Measurements from ENCODE around the gene SIN3B. TPM values are rescaled to one million over a fixed set of nuclear protein-coding genes. Genes with fewer than 3 reads are reported as not detected.

The SIN3B gene
- total and polyA plus RNA-seq, 12 donors: 13.9 to 37.7 (median 24.8) TPM

DNA sequence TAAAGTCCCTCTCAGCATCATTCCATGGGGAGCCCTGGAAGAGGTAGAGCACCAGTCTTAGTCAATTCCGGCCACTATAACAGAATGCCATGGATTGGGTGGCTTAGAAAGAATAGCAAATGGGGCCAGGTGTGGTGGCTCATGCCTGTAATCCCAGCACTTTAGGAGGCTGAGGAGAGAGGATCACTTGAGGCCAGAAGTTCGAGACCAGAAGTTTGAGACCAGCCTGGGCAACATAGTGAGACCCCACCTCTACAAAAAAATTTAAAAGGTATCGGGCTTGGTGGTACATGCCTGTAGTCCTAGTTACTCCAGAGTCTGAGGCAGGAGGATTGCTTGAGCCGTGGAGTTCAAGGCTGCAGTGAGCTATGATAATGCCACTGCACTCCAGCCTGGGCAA lies 25.0 kb upstream of the SIN3B start:
- TF ChIP-seq, protein P1, sequence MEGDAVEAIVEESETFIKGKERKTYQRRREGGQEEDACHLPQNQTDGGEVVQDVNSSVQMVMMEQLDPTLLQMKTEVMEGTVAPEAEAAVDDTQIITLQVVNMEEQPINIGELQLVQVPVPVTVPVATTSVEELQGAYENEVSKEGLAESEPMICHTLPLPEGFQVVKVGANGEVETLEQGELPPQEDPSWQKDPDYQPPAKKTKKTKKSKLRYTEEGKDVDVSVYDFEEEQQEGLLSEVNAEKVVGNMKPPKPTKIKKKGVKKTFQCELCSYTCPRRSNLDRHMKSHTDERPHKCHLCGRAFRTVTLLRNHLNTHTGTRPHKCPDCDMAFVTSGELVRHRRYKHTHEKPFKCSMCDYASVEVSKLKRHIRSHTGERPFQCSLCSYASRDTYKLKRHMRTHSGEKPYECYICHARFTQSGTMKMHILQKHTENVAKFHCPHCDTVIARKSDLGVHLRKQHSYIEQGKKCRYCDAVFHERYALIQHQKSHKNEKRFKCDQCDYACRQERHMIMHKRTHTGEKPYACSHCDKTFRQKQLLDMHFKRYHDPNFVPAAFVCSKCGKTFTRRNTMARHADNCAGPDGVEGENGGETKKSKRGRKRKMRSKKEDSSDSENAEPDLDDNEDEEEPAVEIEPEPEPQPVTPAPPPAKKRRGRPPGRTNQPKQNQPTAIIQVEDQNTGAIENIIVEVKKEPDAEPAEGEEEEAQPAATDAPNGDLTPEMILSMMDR (IDR thresholded peaks at IDR 0.05): no peak
- H3K36me3 ChIP-seq: no peaks in the 10 kb centered on the region
- H3K4me1 ChIP-seq: peaks cover 0 to 17% (median 0%) of the 10 kb centered on the region in 9 donors
- H3K4me3 ChIP-seq: no peak overlapping the region
- 86 to 88% methylated on average over 4 of the region's 4 CpGs for whole genome bisulfite sequencing, 2 donors
- no peaks in the 10 kb centered on the region for H3K27me3 ChIP-seq
- DNase-seq (no peak), ATAC-seq (no peak)
- intact Hi-C loops (cut with DNase I): no loop called here
- no peak overlapping the region for H3K27ac ChIP-seq
- H3K9me3 ChIP-seq: no peaks in the 10 kb centered on the region

DNA sequence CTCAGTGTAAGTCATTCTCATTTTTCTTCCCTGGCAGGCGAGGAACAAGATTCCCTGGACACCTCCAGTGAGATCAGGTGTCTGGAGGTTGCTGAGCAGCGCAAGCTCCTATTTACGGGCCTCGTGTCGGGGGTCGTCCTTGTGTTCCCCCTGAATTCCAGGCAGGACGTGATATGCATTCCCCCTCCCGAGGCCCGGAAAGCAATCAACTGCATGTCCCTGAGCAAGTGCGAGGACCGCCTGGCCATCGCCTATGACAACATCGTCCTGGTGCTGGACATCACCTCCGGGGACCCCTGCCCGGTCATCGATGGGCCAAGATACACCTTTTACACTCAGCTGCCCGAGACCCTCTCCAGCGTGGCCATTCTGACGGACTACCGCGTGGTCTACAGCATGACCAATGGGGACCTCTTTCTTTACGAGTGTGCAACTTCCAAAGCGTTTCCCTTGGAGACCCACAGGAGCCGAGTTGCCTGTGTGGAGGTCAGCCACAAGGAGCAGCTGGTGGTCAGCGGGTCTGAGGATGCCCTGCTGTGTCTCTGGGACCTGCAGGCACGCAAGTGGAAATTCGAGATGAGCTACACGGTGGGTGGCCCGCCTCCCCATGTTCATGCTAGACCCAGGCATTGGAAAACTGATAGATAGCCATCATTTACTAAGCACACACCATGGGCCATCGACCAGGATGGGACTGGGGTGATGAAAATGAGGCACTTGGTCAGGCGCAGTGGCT lies 21.5 kb upstream of the SIN3B start:
- 87 to 88% methylated on average over 31 of the region's 31 CpGs for WGBS, 2 donors
- Histone ChIP-seq H3K27ac (no peak overlapping the region), H3K9me3 (peaks cover 0 to 6% (median 0%) of the 10 kb centered on the region in 11 donors), H3K4me1 (peaks cover 0 to 6% (median 0%) of the 10 kb centered on the region in 9 donors), H3K36me3 (no peaks in the 10 kb centered on the region), H3K4me3 (no peak overlapping the region), H3K27me3 (no peaks in the 10 kb centered on the region)
- intact Hi-C loops (cut with DNase I): no loop called here
- TF ChIP-seq, protein P1 (IDR thresholded peaks at IDR 0.05): no peak
- ATAC-seq (no peak), DNase-seq (no peak)

DNA sequence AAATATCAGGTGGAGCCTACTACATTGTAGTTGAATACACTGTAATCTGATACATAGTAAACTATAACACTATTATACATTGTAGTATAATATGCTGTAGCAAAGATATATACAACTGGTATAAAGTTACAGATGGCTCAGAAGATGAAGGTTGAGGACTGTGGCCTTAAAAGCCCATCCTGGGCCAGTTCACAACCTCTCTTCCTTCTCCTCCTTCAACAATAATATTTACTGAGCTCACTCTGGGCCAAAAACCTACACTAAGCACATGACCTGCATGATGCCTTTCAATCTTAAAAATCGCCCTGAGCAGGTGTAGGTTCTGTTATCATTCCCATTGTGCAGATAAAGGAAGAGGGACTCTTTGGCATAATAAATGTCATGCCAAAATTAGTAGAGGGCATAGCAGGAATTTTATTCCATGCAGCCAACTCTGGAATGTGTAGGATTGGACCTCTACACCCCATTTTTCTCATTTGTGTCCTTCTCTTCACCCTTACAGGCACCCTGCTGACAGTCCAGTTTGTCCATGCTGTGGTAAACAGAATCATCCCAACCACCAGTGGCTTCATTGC lies 14.6 kb upstream of the SIN3B start:
- Histone ChIP-seq H3K9me3 (peaks cover 0 to 46% (median 30%) of the 10 kb centered on the region in 11 donors), H3K27me3 (no peaks in the 10 kb centered on the region), H3K27ac (no peak overlapping the region), H3K36me3 (no peaks in the 10 kb centered on the region), H3K4me1 (no peaks in the 10 kb centered on the region), H3K4me3 (no peak overlapping the region)
- 7 to 16% methylated on average over 1 of the region's 1 CpG for WGBS, 2 donors
- intact Hi-C loops (cut with DNase I): loop anchor here in 1 of 10 donors (2.0 kb wide), 1 partner anchor 52 kb away; no protein-coding TSS in a partner anchor
- no peak for ATAC-seq
- TF ChIP-seq, protein P1 (IDR thresholded peaks at IDR 0.05): no peak
- DNase-seq: no peak

DNA sequence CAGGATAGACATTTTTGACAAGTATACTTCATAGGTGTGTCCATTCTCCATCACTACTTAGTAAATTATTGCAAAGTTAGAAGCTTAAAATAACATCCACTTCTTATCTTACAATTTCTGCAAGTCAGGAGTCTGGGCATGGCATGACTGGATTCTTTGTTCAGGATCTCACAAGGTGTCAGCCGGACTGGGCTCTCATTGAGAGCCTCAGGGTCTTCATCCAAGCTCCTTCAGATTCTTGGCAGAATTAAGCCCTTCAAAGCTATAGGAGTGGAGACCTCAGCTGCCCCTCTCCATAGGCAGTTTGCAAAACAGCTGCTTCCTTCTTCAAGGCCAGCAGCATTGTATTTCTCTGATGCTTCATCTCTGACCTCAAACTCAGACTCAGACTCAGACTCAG lies 9.1 kb upstream of the SIN3B start:
- intact Hi-C loops (cut with DNase I): no loop called here
- Histone ChIP-seq H3K4me3 (no peak overlapping the region), H3K27me3 (no peaks in the 10 kb centered on the region)

More for the DNA sequence above, 9.1 kb upstream of the SIN3B start:
- 62 to 63% methylated on average over 1 of the region's 1 CpG for WGBS, 2 donors
- no peaks in the 10 kb centered on the region for H3K36me3 ChIP-seq
- H3K9me3 ChIP-seq: peaks cover 0 to 17% (median 10%) of the 10 kb centered on the region in 11 donors
- H3K27ac ChIP-seq: no peak overlapping the region
- TF ChIP-seq, protein P1 (IDR thresholded peaks at IDR 0.05): no peak
- H3K4me1 ChIP-seq: peaks cover 0 to 19% (median 6%) of the 10 kb centered on the region in 9 donors
- ATAC-seq: no peak
- no peak for DNase-seq
